GM23248 (cell line): Measurements from ENCODE around the gene PTPN7. TPM values are rescaled to one million over a fixed set of nuclear protein-coding genes. Genes with fewer than 3 reads are reported as not detected.

Experiments
- DNase-seq: peaks from one replicate; pipeline ENCODE4 v3.0.0-alpha.2; 2015
- H2AFZ ChIP-seq: fragments of 200-600 bp; sonication (generic); 2 replicates; pipeline ENCODE4 v1.6.1; 2016; ENCODE audit warnings: antibody characterized with exemption
- H3F3A ChIP-seq: fragments of 200-600 bp; sonication (generic); 2 replicates; pipeline ENCODE4 v1.6.1; 2016; ENCODE audit warnings: mild to moderate bottlenecking, antibody characterized with exemption, mixed run types; ENCODE audit not compliant: insufficient read depth
- H3K27ac ChIP-seq: fragments of 200-600 bp; sonication (generic); 2 replicates; pipeline ENCODE4 v1.5.1; 2016; ENCODE audit warnings: mild to moderate bottlenecking
- H3K27me3 ChIP-seq: fragments of 200-600 bp; sonication (generic); replicated peaks from 2 replicates; pipeline ENCODE4 v1.6.1; 2016; ENCODE audit warnings: mild to moderate bottlenecking; ENCODE audit not compliant: insufficient read depth
- H3K36me3 ChIP-seq: fragments of 200-600 bp; sonication (generic); 2 replicates; pipeline ENCODE4 v1.6.1; 2016; ENCODE audit warnings: low read depth, mild to moderate bottlenecking
- H3K4me1 ChIP-seq: fragments of 200-600 bp; sonication (generic); 2 replicates; pipeline ENCODE4 v1.6.1; 2016; ENCODE audit warnings: mild to moderate bottlenecking; ENCODE audit not compliant: insufficient read depth
- H3K4me2 ChIP-seq: fragments of 200-600 bp; sonication (generic); one replicate; pipeline ENCODE4 v1.6.1; 2016; ENCODE audit warnings: mild to moderate bottlenecking; ENCODE audit not compliant: unreplicated experiment
- H3K4me3 ChIP-seq: fragments of 200-600 bp; sonication (generic); 2 replicates; pipeline ENCODE4 v1.5.1; 2016; ENCODE audit warnings: mild to moderate bottlenecking
- H3K79me2 ChIP-seq: fragments of 200-600 bp; sonication (generic); 2 replicates; pipeline ENCODE4 v1.6.1; 2016; ENCODE audit warnings: mild to moderate bottlenecking; ENCODE audit not compliant: insufficient read depth
- H3K9ac ChIP-seq: fragments of 200-600 bp; sonication (generic); 2 replicates; pipeline ENCODE4 v1.6.1; 2016; ENCODE audit warnings: mild to moderate bottlenecking
- H3K9me2 ChIP-seq: fragments of 200-600 bp; sonication (generic); 2 replicates; pipeline ENCODE4 v1.6.1; 2016; ENCODE audit warnings: mixed run types, mild to moderate bottlenecking, moderate library complexity; ENCODE audit not compliant: insufficient read depth
- H3K9me3 ChIP-seq: fragments of 200-600 bp; sonication (generic); one replicate; pipeline ENCODE4 v1.6.1; 2017; ENCODE audit warnings: low read depth
- H4K20me1 ChIP-seq: fragments of 200-600 bp; sonication (generic); 2 replicates; pipeline ENCODE4 v1.6.0; 2016; ENCODE audit not compliant: insufficient read depth
- EZH2 ChIP-seq: fragments of 200-600 bp; sonication (generic); IDR thresholded peaks from 2 replicates; pipeline ENCODE4 v1.6.1; 2018; ENCODE audit warnings: antibody characterized with exemption, mild to moderate bottlenecking; ENCODE audit not compliant: insufficient read depth, poor library complexity, severe bottlenecking
- EZH2phosphoT487 ChIP-seq: fragments of 200-600 bp; sonication (generic); IDR thresholded peaks from 2 replicates; pipeline ENCODE4 v1.6.1; 2018; ENCODE audit warnings: antibody characterized with exemption, moderate library complexity, mild to moderate bottlenecking, low read depth; ENCODE audit not compliant: insufficient read depth
- WGBS, 2 experiments: methylation state at CpG; one replicate each; pipeline ENCODE4 v1.1.6; 2015 to 2017; ENCODE audit warnings: low lambda C conversion rate in 2 of 2, low coverage in 1 of 2; ENCODE audit errors: missing lambda C conversion rate in 2 of 2; 5-methylcytosine and 5-hydroxymethylcytosine counted together
- in situ Hi-C: fragments of 300-500 bp; cut with MboI; formaldehyde crosslinking; loops from 2 replicates; pipeline ENCODE4 v1.15.0; 2020
- polyA plus RNA-seq: library from polyadenylated mRNA; unstranded; fragments of >200 nt; fragmentation: Nextera tagmentation; extraction: Ambion mirVana; gene quantifications from 2 replicates; pipeline ENCODE4 v1.2.1, GENCODE V29; 2016
- total RNA-seq: library from RNA; depleted of rRNA; stranded (reverse); fragments of >200 nt; shearing (Covaris generic); gene quantifications from 2 replicates; pipeline ENCODE4 v1.2.3, GENCODE V29; 2014

Gene PTPN7
- total and polyA plus RNA-seq, 2 experiments from 2014 or later = not detected

- no peaks in the 10 kb centered on the region for H3K9me3 ChIP-seq
- DNase-seq = no peak
- no peaks in the 10 kb centered on the region for H3K79me2 ChIP-seq
- H3K4me3 ChIP-seq = no peak overlapping the region
- no peak overlapping the region for H2AFZ ChIP-seq
- no peaks in the 10 kb centered on the region for H3F3A ChIP-seq
- H3K4me1 ChIP-seq = no peaks in the 10 kb centered on the region
- H3K4me2 ChIP-seq = no peak overlapping the region
- H3K9ac ChIP-seq = no peak overlapping the region
- peaks cover 12% of the 10 kb centered on the region; the same call in 1 of the 2 replicates for H3K27me3 ChIP-seq
- H4K20me1 ChIP-seq = no peaks in the 10 kb centered on the region
- H3K9me2 ChIP-seq = no peaks in the 10 kb centered on the region
- H3K36me3 ChIP-seq = no peaks in the 10 kb centered on the region
- H3K27ac ChIP-seq = no peak overlapping the region
- TF ChIP-seq EZH2 = no peak
- TF ChIP-seq EZH2phosphoT487 = no peak
- WGBS, 2 experiments = 77 to 85% methylated on average over 29 of the region's 29 CpGs
- in situ Hi-C loops = loop anchor here (10.0 kb wide), 1 partner anchor 538 kb away; the partner anchor contains the start of gene SYT2
These were observed 16.8 kb upstream of the PTPN7 start for GRCh38 chr1:202176949-202177927.

- Histone ChIP-seq H3K4me1 (no peaks in the 10 kb centered on the region), H3K4me3 (no peak overlapping the region), H3K79me2 (no peaks in the 10 kb centered on the region), H4K20me1 (no peaks in the 10 kb centered on the region), H3K4me2 (no peak overlapping the region), H2AFZ (no peak overlapping the region), H3K9ac (no peak overlapping the region), H3K27ac (no peak overlapping the region), H3K9me3 (no peaks in the 10 kb centered on the region), H3K36me3 (no peaks in the 10 kb centered on the region), H3K9me2 (no peaks in the 10 kb centered on the region), H3F3A (no peaks in the 10 kb centered on the region), H3K27me3 (no peaks in the 10 kb centered on the region; the same call in 1 of the 2 replicates)
- TF ChIP-seq EZH2phosphoT487 = no peak
- TF ChIP-seq EZH2 = no peak
- no peak for DNase-seq
- 76 to 81% methylated on average over 7 of the region's 7 CpGs for WGBS, 2 experiments
- in situ Hi-C loops = loop anchor here (10.0 kb wide), 1 partner anchor 541 kb away; the partner anchor contains the start of gene SYT2
These were observed 13.6 kb upstream of the PTPN7 start for GRCh38 chr1:202173993-202174392.

GRCh38 chr1:202172015-202172355, 11.6 kb upstream of the PTPN7 start:
- in situ Hi-C loops = loop anchor here (10.0 kb wide), 1 partner anchor 543 kb away; the partner anchor contains the start of gene SYT2
- Histone ChIP-seq H3K4me1 (peaks cover 7% of the 10 kb centered on the region; the same call in 1 of the 2 replicates), H4K20me1 (no peaks in the 10 kb centered on the region), H3K27me3 (no peaks in the 10 kb centered on the region), H3K36me3 (no peaks in the 10 kb centered on the region), H3K4me2 (no peak overlapping the region), H3K4me3 (no peak overlapping the region), H3K27ac (no peak overlapping the region), H3K79me2 (no peaks in the 10 kb centered on the region), H3F3A (no peaks in the 10 kb centered on the region), H3K9me3 (no peaks in the 10 kb centered on the region), H2AFZ (no peak overlapping the region), H3K9ac (no peak overlapping the region), H3K9me2 (no peaks in the 10 kb centered on the region)
- WGBS, 2 experiments = 81 to 85% methylated on average over 2 to 5 of the region's 5 CpGs
- no peak for TF ChIP-seq EZH2
- DNase-seq = no peak

- TF ChIP-seq EZH2 = no peak
- no peak for TF ChIP-seq EZH2phosphoT487
- WGBS, 2 experiments = 86 to 89% methylated on average over 7 to 9 of the region's 11 CpGs
These were observed 11.1 kb upstream of the PTPN7 start for GRCh38 chr1:202171292-202172014.

More at GRCh38 chr1:202171292-202172014, 11.1 kb upstream of the PTPN7 start:
- Histone ChIP-seq H3K9me2 (no peaks in the 10 kb centered on the region), H3F3A (no peaks in the 10 kb centered on the region), H2AFZ (no peak overlapping the region), H3K27me3 (no peaks in the 10 kb centered on the region), H3K79me2 (no peaks in the 10 kb centered on the region), H3K9me3 (no peaks in the 10 kb centered on the region), H3K4me3 (no peak overlapping the region), H4K20me1 (no peaks in the 10 kb centered on the region), H3K9ac (no peak overlapping the region), H3K36me3 (no peaks in the 10 kb centered on the region), H3K4me2 (no peak overlapping the region), H3K4me1 (peaks cover 7% of the 10 kb centered on the region; the same call in 1 of the 2 replicates), H3K27ac (no peak overlapping the region)
- no peak for DNase-seq
- in situ Hi-C loops = loop anchor here (10.0 kb wide), 1 partner anchor 543 kb away; the partner anchor contains the start of gene SYT2
